ENCODE results near the gene MDK.

MDK gene

DNA sequence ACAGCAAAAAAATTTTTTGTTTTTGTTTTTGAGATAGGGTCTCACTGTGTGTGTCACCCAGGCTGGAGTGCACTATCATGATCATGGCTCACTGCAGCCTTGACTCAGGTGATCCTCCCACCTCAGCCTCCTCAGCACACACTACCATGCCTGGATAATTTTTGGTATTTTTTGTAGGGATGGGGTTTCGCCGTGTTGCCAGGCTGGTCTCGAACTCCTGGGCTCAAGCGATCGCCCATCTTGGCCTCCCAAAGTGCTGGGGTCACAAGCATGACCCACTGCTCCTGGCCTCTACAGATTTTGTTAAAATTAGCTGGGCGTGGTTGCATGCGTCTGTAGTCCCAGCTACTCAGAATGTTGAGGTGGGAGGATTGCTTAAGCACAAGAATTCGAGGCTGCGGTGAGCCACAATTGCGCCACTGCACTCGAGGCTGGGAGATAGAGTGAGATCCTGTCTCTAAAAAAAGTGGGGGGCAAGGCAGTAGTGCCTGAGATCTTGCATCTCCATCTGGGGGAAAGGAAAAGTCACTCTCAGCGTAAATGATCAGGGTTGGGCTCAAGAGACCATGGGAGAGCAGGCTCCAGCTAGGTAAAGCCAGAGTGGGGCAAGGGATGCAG is 44.8 kb upstream of the MDK start:
- H2BK12ac ChIP-seq (ENCODE audit: low read length in 2 of 2), result no peak overlapping the region
- no peak overlapping the region for H4K8ac ChIP-seq (ENCODE audit: low read length)
- WGBS, result 91% methylated on average over 12 of the region's 12 CpGs
- H3K27ac ChIP-seq (ENCODE audit: low read length, poor library complexity, severe bottlenecking), result no peak overlapping the region
- H3K36me3 ChIP-seq (ENCODE audit: control insufficient read depth in 1 of 2, insufficient read depth in 2 of 2, low read depth in 1 of 2, low read length in 2 of 2), result no peaks in the 10 kb centered on the region
- H3K4me2 ChIP-seq (ENCODE audit: low read length, poor library complexity, severe bottlenecking), result no peak overlapping the region
- H3K9me3 ChIP-seq (ENCODE audit: control insufficient read depth, low read length), result no peaks in the 10 kb centered on the region
- no peaks in the 10 kb centered on the region for H3K79me1 ChIP-seq (replicated peaks; ENCODE audit: low read length, poor library complexity, severe bottlenecking)
- no peak overlapping the region for H2AFZ ChIP-seq (ENCODE audit: low read depth, low read length)
- no peak overlapping the region for H3K9ac ChIP-seq (ENCODE audit: low read length)
- no peak overlapping the region for H2AK5ac ChIP-seq (ENCODE audit: low read length, severe bottlenecking)
- no peak overlapping the region for H3K4me3 ChIP-seq (ENCODE audit: insufficient read depth in 1 of 2, low read depth in 1 of 2, low read length in 2 of 2)
- H4K91ac ChIP-seq (ENCODE audit: low read length), result peak overlapping the region; percentile 21
- H3K27me3 ChIP-seq (ENCODE audit: control insufficient read depth in 1 of 2, insufficient read depth in 1 of 2, low read length in 2 of 2), result peaks cover 29 to 47% of the 10 kb centered on the region in 2 experiments
- H3K14ac ChIP-seq (ENCODE audit: low read length in 2 of 2), result no peak overlapping the region
- H3K4me1 ChIP-seq (ENCODE audit: control insufficient read depth, insufficient read depth, low read depth, low read length), result peaks cover 33% of the 10 kb centered on the region
- no peak overlapping the region for H3K4ac ChIP-seq (ENCODE audit: low read depth in 1 of 2, low read length in 2 of 2)
- DNase-seq, result peak; percentile 41
- no peak overlapping the region for H3K18ac ChIP-seq (ENCODE audit: low read depth in 1 of 2, low read length in 2 of 2)
- H2BK15ac ChIP-seq (ENCODE audit: low read depth, poor library complexity, severe bottlenecking), result no peak overlapping the region
- H2BK5ac ChIP-seq (ENCODE audit: low read depth, low read length, poor library complexity, severe bottlenecking), result no peak overlapping the region
- H2BK120ac ChIP-seq (ENCODE audit: low read depth, low read length), result no peak overlapping the region
- no peak overlapping the region for H3K23ac ChIP-seq (ENCODE audit: low read length in 2 of 2)

DNA sequence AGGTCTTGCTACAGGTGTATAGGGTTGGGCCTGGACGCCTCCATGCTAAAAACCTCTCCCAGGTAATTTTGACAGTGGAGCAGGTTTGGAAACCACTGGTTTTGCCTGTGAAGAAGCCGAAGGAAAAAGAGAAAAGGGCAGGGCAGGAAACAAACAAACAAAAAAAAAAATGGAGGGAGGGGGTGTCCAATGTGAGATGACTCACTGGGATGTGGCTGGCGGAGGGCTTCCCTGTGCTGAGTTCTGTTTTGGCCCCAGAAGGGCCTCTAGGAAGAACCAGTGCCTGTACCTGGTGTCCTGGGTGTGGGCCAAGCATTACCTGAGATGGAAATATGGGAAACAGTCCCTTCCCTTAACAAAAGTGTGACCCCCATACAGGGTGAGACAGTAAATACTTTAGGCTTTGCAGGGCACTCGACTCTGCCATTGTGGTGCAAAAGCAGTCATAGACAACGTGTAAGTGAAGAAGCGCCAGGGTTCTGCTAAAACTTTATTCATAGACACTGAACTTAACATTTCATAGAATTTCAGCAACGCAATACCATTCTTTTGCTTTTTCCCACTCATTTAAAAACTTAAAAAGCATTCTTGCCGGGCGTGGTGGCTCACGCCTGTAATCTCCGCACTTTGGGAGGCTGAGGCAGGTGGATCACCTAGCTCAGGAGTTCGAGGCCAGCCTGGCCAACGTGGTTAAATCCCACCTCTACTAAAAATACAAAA is 43.7 kb upstream of the MDK start:
- H2BK12ac ChIP-seq (ENCODE audit: low read length in 2 of 2), result no peak overlapping the region
- H3K9ac ChIP-seq (ENCODE audit: low read length), result no peak overlapping the region
- no peak overlapping the region for H3K27ac ChIP-seq (ENCODE audit: low read length, poor library complexity, severe bottlenecking)
- no peaks in the 10 kb centered on the region for H3K79me1 ChIP-seq (replicated peaks; ENCODE audit: low read length, poor library complexity, severe bottlenecking)
- H3K18ac ChIP-seq (ENCODE audit: low read depth in 1 of 2, low read length in 2 of 2), result no peak overlapping the region
- no peak overlapping the region for H4K8ac ChIP-seq (ENCODE audit: low read length)
- H2AFZ ChIP-seq (ENCODE audit: low read depth, low read length), result no peak overlapping the region
- peaks cover 20 to 47% of the 10 kb centered on the region in 2 experiments for H3K27me3 ChIP-seq (ENCODE audit: control insufficient read depth in 1 of 2, insufficient read depth in 1 of 2, low read length in 2 of 2)
- H2BK15ac ChIP-seq (ENCODE audit: low read depth, poor library complexity, severe bottlenecking), result no peak overlapping the region
- no peak overlapping the region for H2BK5ac ChIP-seq (ENCODE audit: low read depth, low read length, poor library complexity, severe bottlenecking)
- H4K91ac ChIP-seq (ENCODE audit: low read length), result no peak overlapping the region
- H3K4me3 ChIP-seq (ENCODE audit: insufficient read depth in 1 of 2, low read depth in 1 of 2, low read length in 2 of 2), result no peak overlapping the region
- H3K14ac ChIP-seq (ENCODE audit: low read length in 2 of 2), result no peak overlapping the region
- no peaks in the 10 kb centered on the region for H3K36me3 ChIP-seq (ENCODE audit: control insufficient read depth in 1 of 2, insufficient read depth in 2 of 2, low read depth in 1 of 2, low read length in 2 of 2)
- DNase-seq, result no peak
- no peak overlapping the region for H3K23ac ChIP-seq (ENCODE audit: low read length in 2 of 2)
- no peak overlapping the region for H3K4me2 ChIP-seq (ENCODE audit: low read length, poor library complexity, severe bottlenecking)
- H3K9me3 ChIP-seq (ENCODE audit: control insufficient read depth, low read length), result no peaks in the 10 kb centered on the region
- H2BK120ac ChIP-seq (ENCODE audit: low read depth, low read length), result no peak overlapping the region
- H3K4ac ChIP-seq (ENCODE audit: low read depth in 1 of 2, low read length in 2 of 2), result no peak overlapping the region
- peaks cover 34% of the 10 kb centered on the region for H3K4me1 ChIP-seq (ENCODE audit: control insufficient read depth, insufficient read depth, low read depth, low read length)
- WGBS, result 85% methylated on average over 13 of the region's 13 CpGs
- H2AK5ac ChIP-seq (ENCODE audit: low read length, severe bottlenecking), result no peak overlapping the region

DNA sequence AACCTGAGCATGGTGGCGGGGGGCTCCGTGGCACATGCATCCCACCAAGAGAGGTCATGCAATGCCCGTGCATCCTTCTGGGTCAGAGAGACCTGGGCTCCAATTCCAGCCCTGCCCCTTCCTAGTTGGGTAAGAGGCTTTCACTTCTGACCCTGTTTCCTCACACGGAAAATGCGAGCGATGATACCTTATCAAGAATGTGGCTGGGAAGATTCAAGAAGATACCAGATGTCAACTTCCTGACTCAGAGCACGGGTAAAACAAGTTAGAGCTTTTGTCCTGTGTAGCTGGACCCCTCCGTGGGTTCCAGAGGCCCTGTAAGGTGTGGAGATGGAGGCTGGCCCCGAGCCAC is 42.9 kb upstream of the MDK start:
- Histone ChIP-seq H3K9ac (ENCODE audit: low read length) (peak overlapping the region; percentile 39), H2BK15ac (ENCODE audit: low read depth, poor library complexity, severe bottlenecking) (no peak overlapping the region), H3K4me3 (ENCODE audit: insufficient read depth in 1 of 2, low read depth in 1 of 2, low read length in 2 of 2) (peak overlapping the region; percentile 9 to 23), H2AK5ac (ENCODE audit: low read length, severe bottlenecking) (no peak overlapping the region), H3K18ac (ENCODE audit: low read depth in 1 of 2, low read length in 2 of 2) (peak overlapping the region; percentile 79 to 82), H3K9me3 (ENCODE audit: control insufficient read depth, low read length) (no peaks in the 10 kb centered on the region), H4K8ac (ENCODE audit: low read length) (peak overlapping the region; percentile 97), H3K4me2 (ENCODE audit: low read length, poor library complexity, severe bottlenecking) (peak overlapping the region; percentile 70), H2AFZ (ENCODE audit: low read depth, low read length) (peak overlapping the region; percentile 87), H2BK120ac (ENCODE audit: low read depth, low read length) (no peak overlapping the region), H4K91ac (ENCODE audit: low read length) (peak overlapping the region; percentile 84), H2BK12ac (ENCODE audit: low read length in 2 of 2) (peak overlapping the region in 1 of 2 experiments; percentile 59), H3K79me1 (replicated peaks; ENCODE audit: low read length, poor library complexity, severe bottlenecking) (no peaks in the 10 kb centered on the region), H3K36me3 (ENCODE audit: control insufficient read depth in 1 of 2, insufficient read depth in 2 of 2, low read depth in 1 of 2, low read length in 2 of 2) (no peaks in the 10 kb centered on the region), H3K27me3 (ENCODE audit: control insufficient read depth in 1 of 2, insufficient read depth in 1 of 2, low read length in 2 of 2) (peaks cover 16 to 45% of the 10 kb centered on the region in 2 experiments), H3K27ac (ENCODE audit: low read length, poor library complexity, severe bottlenecking) (no peak overlapping the region), H3K23ac (ENCODE audit: low read length in 2 of 2) (no peak overlapping the region), H3K4me1 (ENCODE audit: control insufficient read depth, insufficient read depth, low read depth, low read length) (peaks cover 27% of the 10 kb centered on the region), H3K4ac (ENCODE audit: low read depth in 1 of 2, low read length in 2 of 2) (no peak overlapping the region), H3K14ac (ENCODE audit: low read length in 2 of 2) (no peak overlapping the region), H2BK5ac (ENCODE audit: low read depth, low read length, poor library complexity, severe bottlenecking) (no peak overlapping the region)
- peak; percentile 57 for DNase-seq
- 30% methylated on average over 9 of the region's 9 CpGs for WGBS

DNA sequence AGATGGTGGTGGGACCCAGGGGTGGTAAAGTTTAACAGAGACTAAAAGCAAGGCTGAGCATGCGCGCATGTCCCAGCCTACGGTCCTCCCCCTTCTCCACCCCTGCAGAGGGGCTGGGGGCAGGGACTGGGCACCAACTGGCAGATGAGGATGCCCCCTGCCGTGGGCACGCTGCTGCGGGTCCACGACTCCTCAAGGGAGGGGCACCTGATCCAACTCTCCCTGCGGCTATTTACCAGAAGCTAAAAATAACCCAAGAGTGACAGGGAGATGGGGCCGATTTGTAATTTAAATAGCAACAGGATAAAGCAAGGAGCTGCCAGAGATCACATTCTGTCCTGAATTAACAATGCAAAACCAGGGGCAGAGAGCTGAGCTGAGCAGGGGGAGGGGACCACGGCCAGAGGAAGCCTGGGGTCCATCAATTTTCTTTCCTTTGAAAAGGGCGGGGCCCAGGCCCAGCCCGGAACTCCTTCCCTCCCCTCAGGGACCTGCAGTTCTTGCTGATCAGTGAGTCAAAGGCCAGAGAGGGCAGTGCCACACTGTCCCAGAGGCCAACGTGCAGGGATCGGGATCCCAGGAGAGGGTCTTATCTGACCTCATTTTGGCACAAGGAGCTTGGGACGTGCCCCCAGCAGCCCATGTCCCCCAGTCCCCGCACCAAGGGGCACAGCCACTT is 42.3 kb upstream of the MDK start:
- H3K4me1 ChIP-seq (ENCODE audit: control insufficient read depth, insufficient read depth, low read depth, low read length), result peaks cover 27% of the 10 kb centered on the region
- no peak overlapping the region for H2BK5ac ChIP-seq (ENCODE audit: low read depth, low read length, poor library complexity, severe bottlenecking)
- H3K27me3 ChIP-seq (ENCODE audit: control insufficient read depth in 1 of 2, insufficient read depth in 1 of 2, low read length in 2 of 2), result peaks cover 11 to 42% of the 10 kb centered on the region in 2 experiments
- no peak overlapping the region for H2AK5ac ChIP-seq (ENCODE audit: low read length, severe bottlenecking)
- peak overlapping the region; percentile 39 for H3K9ac ChIP-seq (ENCODE audit: low read length)
- peak overlapping the region; percentile 84 for H2BK15ac ChIP-seq (ENCODE audit: low read depth, poor library complexity, severe bottlenecking)
- H3K79me1 ChIP-seq (replicated peaks; ENCODE audit: low read length, poor library complexity, severe bottlenecking), result no peaks in the 10 kb centered on the region
- no peaks in the 10 kb centered on the region for H3K36me3 ChIP-seq (ENCODE audit: control insufficient read depth in 1 of 2, insufficient read depth in 2 of 2, low read depth in 1 of 2, low read length in 2 of 2)
- peak; percentile 53 for DNase-seq
- no peak overlapping the region for H3K27ac ChIP-seq (ENCODE audit: low read length, poor library complexity, severe bottlenecking)
- no peak overlapping the region for H3K14ac ChIP-seq (ENCODE audit: low read length in 2 of 2)
- H3K23ac ChIP-seq (ENCODE audit: low read length in 2 of 2), result no peak overlapping the region
- peak overlapping the region; percentile 54 for H3K4ac ChIP-seq (ENCODE audit: low read depth in 1 of 2, low read length in 2 of 2)
- peak overlapping the region; percentile 97 for H4K8ac ChIP-seq (ENCODE audit: low read length)
- H4K91ac ChIP-seq (ENCODE audit: low read length), result peak overlapping the region; percentile 84
- H3K9me3 ChIP-seq (ENCODE audit: control insufficient read depth, low read length), result no peaks in the 10 kb centered on the region
- WGBS, result 16% methylated on average over 13 of the region's 16 CpGs
- H2AFZ ChIP-seq (ENCODE audit: low read depth, low read length), result peak overlapping the region; percentile 87
- H2BK120ac ChIP-seq (ENCODE audit: low read depth, low read length), result peak overlapping the region; percentile 51
- peak overlapping the region; percentile 79 to 82 for H3K18ac ChIP-seq (ENCODE audit: low read depth in 1 of 2, low read length in 2 of 2)
- peak overlapping the region; percentile 9 to 23 for H3K4me3 ChIP-seq (ENCODE audit: insufficient read depth in 1 of 2, low read depth in 1 of 2, low read length in 2 of 2)
- peak overlapping the region; percentile 42 to 59 for H2BK12ac ChIP-seq (ENCODE audit: low read length in 2 of 2)
- peak overlapping the region; percentile 70 for H3K4me2 ChIP-seq (ENCODE audit: low read length, poor library complexity, severe bottlenecking)
